HUES48 (cell line): Measurements from ENCODE around the gene MBNL2.

Experiments
- H3K27ac ChIP-seq: one replicate; pipeline ENCODE4 v1.7.0; 2013; ENCODE audit warnings: low read depth, low read length, inconsistent platforms
- H3K27me3 ChIP-seq: 2 replicates; pipeline ENCODE4 v1.6.1; 2013; ENCODE audit warnings: mild to moderate bottlenecking, low read length; ENCODE audit not compliant: control insufficient read depth, insufficient read depth
- H3K36me3 ChIP-seq: 2 replicates; pipeline ENCODE4 v1.6.1; 2013; ENCODE audit warnings: low read length; ENCODE audit not compliant: control insufficient read depth, insufficient read depth
- H3K4me1 ChIP-seq: 2 replicates; pipeline ENCODE4 v1.6.1; 2013; ENCODE audit warnings: mild to moderate bottlenecking, low read length; ENCODE audit not compliant: control insufficient read depth, insufficient read depth
- H3K4me3 ChIP-seq: 2 replicates; pipeline ENCODE4 v1.5.1; 2013; ENCODE audit warnings: mild to moderate bottlenecking, low read depth, low read length
- H3K9ac ChIP-seq: 2 replicates; pipeline ENCODE4 v1.6.1; 2013; ENCODE audit warnings: mild to moderate bottlenecking, low read depth, low read length, moderate library complexity
- H3K9me3 ChIP-seq: 2 replicates; pipeline ENCODE4 v1.6.1; 2013; ENCODE audit warnings: low read length; ENCODE audit not compliant: control insufficient read depth, insufficient read depth

Gene MBNL2

GRCh38 chr13:97403893-97404750 is 182.0 kb downstream of the MBNL2 start:
- Histone ChIP-seq H3K27ac (no peak overlapping the region), H3K27me3 (no peaks in the 10 kb centered on the region), H3K36me3 (no peaks in the 10 kb centered on the region), H3K4me3 (no peak overlapping the region), H3K4me1 (no peaks in the 10 kb centered on the region), H3K9me3 (no peaks in the 10 kb centered on the region), H3K9ac (no peak overlapping the region)

- H3K9ac ChIP-seq = no peak overlapping the region
- H3K4me1 ChIP-seq = no peaks in the 10 kb centered on the region
- H3K36me3 ChIP-seq = no peaks in the 10 kb centered on the region
- H3K27ac ChIP-seq = no peak overlapping the region
- no peaks in the 10 kb centered on the region for H3K9me3 ChIP-seq
- H3K4me3 ChIP-seq = no peak overlapping the region
- H3K27me3 ChIP-seq = no peaks in the 10 kb centered on the region
Measured at GRCh38 chr13:97407540-97407939, 185.4 kb downstream of the MBNL2 start.

GRCh38 chr13:97408938-97409337 is 186.8 kb downstream of the MBNL2 start:
- Histone ChIP-seq H3K27me3 (no peaks in the 10 kb centered on the region), H3K4me1 (0 out of 2 replicates have a peak, but pooled peaks cover 7% of the 10 kb centered on the region), H3K9me3 (no peaks in the 10 kb centered on the region), H3K27ac (no peak overlapping the region), H3K36me3 (no peaks in the 10 kb centered on the region), H3K9ac (no peak overlapping the region), H3K4me3 (no peak overlapping the region)

GRCh38 chr13:97411984-97412383 is 189.9 kb downstream of the MBNL2 start:
- Histone ChIP-seq H3K36me3 (no peaks in the 10 kb centered on the region), H3K4me3 (no peak overlapping the region), H3K9ac (no peak overlapping the region), H3K27me3 (no peaks in the 10 kb centered on the region), H3K27ac (no peak overlapping the region), H3K4me1 (peaks cover 12% of the 10 kb centered on the region; the same call in 1 of the 2 replicates), H3K9me3 (no peaks in the 10 kb centered on the region)

DNA sequence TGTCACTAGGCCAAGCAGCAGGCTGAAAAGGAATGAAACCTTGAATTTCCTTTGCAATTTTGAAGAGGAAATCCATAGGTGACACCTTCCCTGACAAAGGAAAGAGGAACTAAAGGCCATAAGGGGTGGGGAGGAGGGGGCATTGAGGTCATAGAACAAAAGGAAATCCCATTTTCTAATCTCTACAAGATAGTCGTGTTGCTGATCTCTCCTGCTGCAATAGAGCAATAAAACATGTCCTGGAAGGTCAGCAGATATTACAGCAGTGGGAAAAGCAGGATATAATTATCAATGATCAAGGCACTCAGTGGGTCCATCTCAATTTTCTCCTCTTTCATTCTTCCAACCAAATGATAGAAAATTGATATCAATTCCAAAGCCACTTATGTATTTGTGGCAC is 191.6 kb downstream of the MBNL2 start:
- no peaks in the 10 kb centered on the region for H3K27me3 ChIP-seq
- H3K36me3 ChIP-seq = no peaks in the 10 kb centered on the region
- H3K9ac ChIP-seq = no peak overlapping the region
- no peaks in the 10 kb centered on the region for H3K9me3 ChIP-seq
- H3K27ac ChIP-seq = no peak overlapping the region
- H3K4me3 ChIP-seq = no peak overlapping the region
- H3K4me1 ChIP-seq = peaks cover 12% of the 10 kb centered on the region; the same call in 1 of the 2 replicates

DNA sequence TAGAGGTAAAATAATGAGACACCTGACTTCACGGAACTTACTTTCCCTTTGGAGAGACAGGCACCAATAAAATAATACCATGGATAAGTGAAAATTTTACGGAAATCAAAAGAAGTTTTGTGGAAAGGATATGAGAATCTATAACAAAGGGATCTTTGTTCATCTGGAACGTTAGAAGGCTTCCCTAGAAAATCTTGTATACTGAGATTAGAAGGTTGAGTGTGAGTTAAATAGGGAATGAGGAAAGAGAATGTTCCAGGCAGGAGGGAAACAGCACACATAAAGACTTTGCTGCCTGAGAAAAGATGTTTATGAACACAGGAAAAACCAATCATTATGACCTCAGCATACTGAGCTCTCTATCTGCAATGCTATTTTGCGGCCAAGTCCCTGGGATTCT is 192.3 kb downstream of the MBNL2 start:
- Histone ChIP-seq H3K36me3 (no peaks in the 10 kb centered on the region), H3K4me1 (peaks cover 12% of the 10 kb centered on the region; the same call in 1 of the 2 replicates), H3K9ac (no peak overlapping the region), H3K27ac (no peak overlapping the region), H3K9me3 (no peaks in the 10 kb centered on the region), H3K27me3 (no peaks in the 10 kb centered on the region), H3K4me3 (no peak overlapping the region)

- Histone ChIP-seq H3K4me3 (no peak overlapping the region), H3K27ac (no peak overlapping the region), H3K9me3 (no peaks in the 10 kb centered on the region), H3K9ac (no peak overlapping the region), H3K27me3 (no peaks in the 10 kb centered on the region), H3K4me1 (peaks cover 12% of the 10 kb centered on the region; the same call in 1 of the 2 replicates), H3K36me3 (no peaks in the 10 kb centered on the region)
Measured at GRCh38 chr13:97417698-97418097, 195.6 kb downstream of the MBNL2 start.

DNA sequence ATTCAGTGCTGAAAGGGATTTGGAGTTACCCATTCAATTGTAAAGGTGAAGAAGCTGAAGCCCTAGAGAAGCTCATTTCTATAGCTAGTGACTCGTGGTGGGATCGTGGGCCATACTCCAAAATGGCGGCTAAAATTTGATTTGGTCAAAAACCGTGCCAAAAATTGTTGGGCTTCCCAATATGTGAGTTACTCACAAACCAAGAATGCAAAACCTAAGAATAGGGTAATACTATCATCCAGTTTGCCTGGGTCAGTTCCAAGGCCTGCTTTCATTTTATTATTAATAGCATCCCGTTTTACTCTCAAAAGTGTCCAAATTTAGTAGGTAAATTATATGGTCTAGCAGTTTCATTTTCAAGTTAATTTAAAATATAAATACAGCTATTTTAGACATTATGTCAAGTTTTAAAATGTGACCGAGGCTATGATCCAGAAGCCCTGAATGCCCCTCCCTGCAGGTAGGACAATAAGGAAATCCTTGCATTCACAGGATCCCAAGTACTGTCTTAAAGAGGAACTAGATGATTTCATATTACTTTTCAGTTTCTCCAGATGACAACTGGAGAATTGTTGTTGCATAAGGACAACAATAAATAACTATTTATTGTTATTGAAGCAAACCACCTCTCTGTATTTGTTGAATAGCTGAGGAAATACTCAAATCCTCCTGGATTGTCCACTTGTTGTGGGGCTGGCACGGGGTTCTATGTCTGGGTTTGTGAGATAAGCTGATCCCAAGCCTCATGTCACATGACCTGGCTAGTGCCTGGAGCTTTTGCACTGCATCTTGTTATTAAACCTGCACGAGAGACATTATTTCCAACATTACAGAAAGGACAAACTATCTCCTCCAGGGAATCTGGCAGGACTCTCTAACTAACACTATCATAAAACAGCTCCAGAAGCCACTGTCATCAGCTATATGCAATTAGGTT is 200.3 kb downstream of the MBNL2 start:
- Histone ChIP-seq H3K9me3 (no peaks in the 10 kb centered on the region), H3K4me1 (no peaks in the 10 kb centered on the region), H3K9ac (no peak overlapping the region), H3K36me3 (no peaks in the 10 kb centered on the region), H3K27ac (no peak overlapping the region), H3K4me3 (no peak overlapping the region), H3K27me3 (no peaks in the 10 kb centered on the region)

- no peaks in the 10 kb centered on the region for H3K9me3 ChIP-seq
- no peaks in the 10 kb centered on the region for H3K36me3 ChIP-seq
- no peak overlapping the region for H3K9ac ChIP-seq
- H3K4me1 ChIP-seq = peaks cover 4% of the 10 kb centered on the region; the same call in 1 of the 2 replicates
- no peak overlapping the region for H3K4me3 ChIP-seq
- H3K27me3 ChIP-seq = no peaks in the 10 kb centered on the region
- H3K27ac ChIP-seq = no peak overlapping the region
Measured at GRCh38 chr13:97423300-97424045, 201.3 kb downstream of the MBNL2 start.

GRCh38 chr13:97425590-97425989 is 203.5 kb downstream of the MBNL2 start:
- no peak overlapping the region for H3K4me3 ChIP-seq
- no peak overlapping the region for H3K27ac ChIP-seq
- H3K4me1 ChIP-seq = peaks cover 7% of the 10 kb centered on the region; the same call in 1 of the 2 replicates
- no peaks in the 10 kb centered on the region for H3K27me3 ChIP-seq
- H3K9me3 ChIP-seq = no peaks in the 10 kb centered on the region
- H3K36me3 ChIP-seq = no peaks in the 10 kb centered on the region
- no peak overlapping the region for H3K9ac ChIP-seq
